Activated naive CD4-positive, alpha-beta T cell treated with anti-CD3 and anti-CD28 coated beads, Interleukin-2, amount 50 U/mL, for 72 hours (primary cell): ENCODE measurements around the gene PIM2. TPM values are rescaled to one million over a fixed set of nuclear protein-coding genes. Genes with fewer than 3 reads are reported as not detected.

Experiments
- ATAC-seq, 2 donors: fragments of 150-1000 bp; cut with Tn5 transposase; 2 replicates each; pipeline ENCODE4 v1.10.0; 2021; ENCODE audit warnings: mild to moderate bottlenecking in 2 of 2, moderate library complexity in 2 of 2
- DNase-seq, 2 donors: peaks; one replicate each; pipeline ENCODE4 v3.0.0; 2021 to 2022; ENCODE audit warnings: low spot score in 2 of 2
- H3K27ac Mint-ChIP-seq, 2 donors: one replicate each; pipeline ENCODE4 v1.8.0; 2022; ENCODE audit warnings: mild to moderate bottlenecking in 2 of 2, mixed read lengths in 2 of 2
- H3K36me3 Mint-ChIP-seq, 2 donors: one replicate each; pipeline ENCODE4 v1.8.0; 2022; ENCODE audit warnings: mixed read lengths in 2 of 2
- H3K9me3 Mint-ChIP-seq, 2 donors: one replicate each; pipeline ENCODE4 v1.8.0; 2022; ENCODE audit warnings: mixed read lengths in 2 of 2
- total RNA-seq, 2 donors: library from RNA; stranded (reverse); gene quantifications; one replicate each; pipeline ENCODE4 v1.2.3, GENCODE V29; 2022

The PIM2 gene
- total RNA-seq, 2 donors from 2014 or later, result 264 to 357 TPM

DNA sequence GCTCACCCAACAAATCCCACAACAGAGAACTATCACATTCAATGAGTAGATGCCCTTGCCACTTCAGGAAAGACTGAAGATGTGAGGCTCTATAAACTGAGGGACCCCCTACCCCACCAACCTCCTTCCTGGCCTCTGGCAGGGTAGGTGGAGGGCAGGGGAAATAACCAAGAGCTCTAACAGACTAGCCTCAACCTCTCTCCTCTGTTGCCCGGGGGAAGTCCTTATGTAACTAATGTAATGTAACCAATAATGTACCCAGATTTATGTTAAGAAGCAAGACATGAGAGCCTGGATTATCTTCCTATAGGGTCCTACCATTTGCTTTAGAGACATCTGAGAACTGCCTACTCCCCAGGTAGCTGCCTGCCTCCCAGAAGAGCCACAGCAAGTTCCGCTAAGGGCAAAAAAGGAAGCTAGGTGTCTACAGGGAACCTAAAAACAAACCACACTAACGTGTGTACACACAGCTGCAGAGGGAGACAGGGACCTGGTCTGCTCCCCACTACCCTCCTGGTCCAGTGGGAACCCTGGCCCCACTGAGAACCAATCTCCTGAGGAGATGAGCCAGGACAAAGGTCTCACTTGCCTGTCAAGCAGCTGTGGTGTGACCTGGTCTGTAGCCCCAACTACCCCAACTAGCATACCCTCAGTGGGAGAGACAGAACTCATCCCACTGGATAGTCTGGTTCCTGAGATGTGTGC, 20.9 kb upstream of the PIM2 start:
- Mint-ChIP-seq H3K36me3 (peaks cover 19 to 50% of the 10 kb centered on the region in 2 donors), H3K27ac (peak overlapping the region; percentile 94 to 97), H3K9me3 (no peaks in the 10 kb centered on the region)
- ATAC-seq (no peak), DNase-seq (no peak)

DNA sequence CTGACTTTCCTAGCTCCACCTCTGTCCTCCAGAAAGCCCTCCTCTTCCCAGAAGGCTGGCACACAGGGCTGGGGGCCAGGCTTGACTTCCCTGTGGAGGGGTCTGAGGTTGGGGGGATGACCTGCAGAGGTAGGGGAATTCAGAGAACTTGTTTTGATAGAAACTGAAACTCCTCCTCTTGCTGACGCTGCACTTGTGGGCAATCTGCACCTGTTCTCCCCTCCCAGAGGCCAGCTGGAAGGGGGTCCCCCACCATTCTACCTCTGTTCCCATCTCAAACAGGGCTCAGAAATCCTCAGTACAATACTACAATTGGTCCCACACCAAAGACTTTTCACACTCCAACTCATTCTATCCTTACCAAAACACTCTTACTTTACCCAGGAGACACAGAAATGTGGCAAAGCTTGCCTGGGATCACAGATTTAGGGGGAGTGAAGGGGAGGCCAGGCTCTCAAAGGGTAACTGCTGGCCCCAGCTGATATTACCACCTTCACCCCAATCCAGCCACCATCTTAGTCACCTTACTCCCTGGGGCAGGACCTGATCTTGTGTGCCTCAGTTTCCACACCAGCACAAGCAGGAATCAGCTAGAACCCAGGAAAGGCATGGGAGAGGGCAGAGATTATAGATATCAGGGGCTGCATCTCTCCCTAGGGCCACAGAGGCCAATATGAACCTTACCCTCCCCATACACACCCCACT, 20.0 kb upstream of the PIM2 start:
- Mint-ChIP-seq H3K9me3 (no peaks in the 10 kb centered on the region), H3K36me3 (peaks cover 27 to 51% of the 10 kb centered on the region in 2 donors), H3K27ac (peak overlapping the region; percentile 94 to 97)
- DNase-seq (peak; percentile 67 to 82), ATAC-seq (peak; percentile 51 to 65)

DNA sequence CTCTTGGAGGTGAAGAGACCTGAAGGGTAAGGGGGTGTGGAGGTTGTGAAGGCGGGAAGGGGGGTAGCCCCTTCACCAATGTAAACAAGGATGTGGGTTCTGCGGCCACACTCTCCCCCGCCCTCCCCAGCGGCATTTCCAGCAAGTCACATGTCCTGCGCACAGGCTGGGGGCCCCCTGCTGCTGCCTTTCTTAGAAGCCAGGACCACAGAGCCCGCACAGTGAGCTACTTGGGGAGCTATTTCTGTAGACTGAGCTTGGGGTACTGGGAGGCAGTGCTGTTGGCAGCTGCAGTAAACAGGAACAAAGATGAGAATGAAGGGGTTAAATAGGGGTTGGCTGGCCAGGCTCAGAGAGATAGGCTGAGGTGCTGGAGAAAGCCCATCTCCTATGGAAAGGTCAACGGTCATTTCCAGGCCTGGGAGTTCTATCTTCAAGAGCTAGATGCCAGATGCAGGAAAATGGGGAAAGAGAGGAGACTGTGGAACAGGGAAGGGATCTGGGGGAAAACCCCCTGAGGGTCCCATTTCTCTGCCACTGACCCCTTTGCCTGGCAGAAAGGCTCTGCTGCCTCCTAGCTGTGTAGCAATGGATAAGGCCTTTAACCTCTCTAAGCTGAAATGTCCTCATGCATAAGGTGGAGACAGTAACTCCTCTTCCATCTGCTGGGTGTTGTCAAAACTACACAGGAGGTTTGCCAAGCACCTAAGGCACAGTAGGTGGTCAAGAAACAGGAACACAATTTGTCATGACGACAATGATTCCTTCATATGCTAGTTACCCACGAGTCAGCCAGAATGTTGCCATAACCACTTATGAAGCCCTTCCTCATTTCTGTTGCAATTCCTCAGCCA, 18.5 kb upstream of the PIM2 start:
- peak; percentile 80 to 92 for DNase-seq
- peak; percentile 63 to 74 for ATAC-seq
- Mint-ChIP-seq H3K9me3 (no peaks in the 10 kb centered on the region), H3K27ac (peak overlapping the region; percentile 94 to 97), H3K36me3 (peaks cover 28 to 52% of the 10 kb centered on the region in 2 donors)

DNA sequence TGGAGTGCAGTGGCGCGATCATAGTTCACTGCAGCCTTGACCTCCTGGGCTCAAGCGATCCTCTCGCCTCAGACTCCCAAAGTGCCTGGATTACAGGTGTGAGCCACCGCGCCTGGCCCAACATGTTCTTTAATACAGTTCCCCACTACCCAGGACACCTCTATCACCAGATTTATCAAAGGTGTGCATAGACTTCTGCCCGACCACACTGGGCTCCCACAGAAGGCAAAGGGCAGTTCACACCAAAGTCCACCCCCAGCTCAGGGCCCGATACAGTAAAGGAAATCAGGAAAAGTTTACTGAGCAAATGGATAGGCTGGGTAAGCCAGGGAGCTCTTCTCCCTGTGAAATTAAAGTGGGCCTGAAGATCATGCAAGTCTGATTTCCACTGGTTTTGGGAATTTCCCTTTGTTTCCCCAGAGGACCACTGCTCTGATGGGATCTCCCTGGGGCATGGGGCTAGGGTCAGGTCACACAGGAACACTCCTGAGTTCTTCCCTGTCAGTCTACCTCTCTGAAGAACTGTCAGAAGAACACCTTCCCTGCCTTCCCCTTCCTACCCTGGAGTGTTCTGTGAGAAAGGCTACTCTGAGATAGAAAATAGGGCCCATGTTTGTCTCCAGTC, 17.7 kb upstream of the PIM2 start:
- Mint-ChIP-seq H3K27ac (peak overlapping the region; percentile 94 to 97), H3K36me3 (peaks cover 22 to 44% of the 10 kb centered on the region in 2 donors), H3K9me3 (no peaks in the 10 kb centered on the region)
- no peak for DNase-seq
- ATAC-seq, result peak in 1 of 2 donors; percentile 3

DNA sequence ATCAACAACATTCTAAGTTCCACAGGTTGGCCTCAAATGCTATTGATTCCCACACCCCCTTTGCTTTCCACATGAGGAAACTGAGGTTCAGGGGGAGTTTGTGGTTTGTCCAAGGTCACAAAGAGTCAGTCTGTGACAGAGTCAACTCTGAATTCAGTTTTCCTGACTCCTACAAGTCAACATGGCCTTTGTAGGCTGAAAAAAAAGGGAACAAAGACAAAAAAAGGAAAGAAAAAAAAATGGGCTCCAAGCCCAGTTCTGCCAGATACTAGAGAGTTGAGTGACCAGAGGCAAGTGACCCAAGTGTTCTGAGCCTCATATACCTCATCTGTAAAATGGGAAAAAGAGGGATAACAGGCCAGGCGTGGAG, 16.5 kb upstream of the PIM2 start:
- Mint-ChIP-seq H3K36me3 (peaks cover 20 to 39% of the 10 kb centered on the region in 2 donors), H3K27ac (peak overlapping the region; percentile 97), H3K9me3 (no peaks in the 10 kb centered on the region)
- DNase-seq (no peak), ATAC-seq (no peak)

DNA sequence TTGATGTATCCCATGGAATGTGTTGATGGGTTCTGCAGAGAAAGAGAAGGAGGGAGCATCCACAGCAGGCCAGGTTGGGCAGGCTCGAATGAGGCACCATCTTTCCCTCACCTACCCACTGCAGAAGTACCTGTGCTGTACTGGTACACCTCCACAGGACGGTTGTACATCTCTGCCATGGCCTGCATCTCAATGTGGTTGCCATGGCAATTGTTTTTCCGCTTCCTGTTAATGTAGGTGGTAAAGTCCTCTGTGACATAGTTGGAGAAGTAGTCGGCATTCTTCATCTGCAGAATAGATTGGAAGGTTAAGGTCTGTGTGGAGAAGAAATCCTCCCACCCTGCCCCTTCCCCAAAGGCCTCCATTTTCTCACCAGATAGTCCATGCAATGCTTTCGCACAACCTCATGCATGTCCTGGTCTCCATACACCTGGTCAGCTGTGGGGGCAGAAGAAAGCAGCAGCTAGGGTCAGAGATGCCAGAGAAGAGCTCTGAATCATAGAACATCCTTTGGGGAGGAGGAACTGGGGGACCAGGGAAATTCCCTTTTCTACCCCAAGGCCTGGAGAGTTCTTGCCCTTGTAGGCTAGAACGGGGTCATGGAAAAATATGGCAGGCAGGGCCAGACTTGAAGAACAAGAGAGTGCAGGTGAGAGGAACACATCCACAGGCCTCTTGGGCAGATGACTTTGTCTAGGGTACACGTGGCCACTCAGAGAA, 15.9 kb upstream of the PIM2 start:
- H3K9me3 Mint-ChIP-seq, result no peaks in the 10 kb centered on the region

DNA sequence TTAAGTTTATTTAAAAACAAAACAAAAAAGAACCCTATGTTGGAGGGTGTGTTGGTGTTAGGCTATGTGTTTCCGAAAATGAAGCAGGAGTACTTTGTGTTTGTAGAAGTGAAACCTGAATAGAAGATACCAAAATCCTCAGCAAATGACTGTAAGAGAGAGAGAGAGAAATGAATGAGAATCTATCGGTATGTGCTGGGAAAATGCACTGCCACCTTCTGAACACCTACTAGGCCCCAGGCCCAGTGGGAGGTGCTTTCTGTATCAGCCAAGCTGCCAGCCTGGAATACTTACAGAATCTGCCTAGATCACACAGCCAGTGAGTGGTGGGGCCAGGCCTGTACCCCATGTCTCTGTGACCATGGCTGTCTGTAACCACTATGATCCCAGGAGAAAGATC, 14.9 kb upstream of the PIM2 start:
- DNase-seq, result no peak
- peak in 1 of 2 donors; percentile 26 for ATAC-seq
- Mint-ChIP-seq H3K27ac (peak overlapping the region; percentile 97), H3K9me3 (no peaks in the 10 kb centered on the region), H3K36me3 (peaks cover 20 to 38% of the 10 kb centered on the region in 2 donors)

More for the DNA sequence above, 15.9 kb upstream of the PIM2 start:
- Mint-ChIP-seq H3K27ac (peak overlapping the region; percentile 97), H3K36me3 (peaks cover 20 to 38% of the 10 kb centered on the region in 2 donors)
- ATAC-seq (peak; percentile 1 to 30), DNase-seq (peak in 1 of 2 donors; percentile 60)

DNA sequence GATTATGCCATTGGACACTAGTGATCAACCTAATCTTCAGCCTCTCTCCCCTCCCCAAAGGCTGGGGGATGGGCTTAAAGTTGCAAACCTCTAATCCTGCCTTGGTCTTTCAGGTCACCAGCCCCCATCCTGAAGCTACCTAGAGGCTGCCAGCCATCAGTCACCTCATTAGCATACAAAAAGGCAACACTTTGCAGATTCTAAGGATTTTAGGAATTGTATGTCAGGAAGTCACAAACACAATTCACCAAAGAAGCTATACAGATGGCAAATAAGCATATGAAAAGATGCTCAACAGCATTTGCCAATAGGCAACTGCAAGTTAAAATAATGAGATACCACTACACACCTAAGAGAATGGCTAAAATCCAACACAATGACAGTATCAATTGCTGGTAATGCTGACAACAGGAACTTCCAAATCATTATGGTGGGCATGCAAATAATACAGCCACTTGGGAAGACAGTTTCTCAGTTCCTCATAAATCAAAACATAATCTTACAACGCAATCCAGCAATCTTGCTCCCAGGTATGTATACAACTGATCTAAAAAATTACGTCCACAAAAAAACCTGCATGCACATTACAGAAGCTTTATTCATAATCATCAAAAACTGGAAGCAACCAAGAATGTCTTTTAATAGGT, 9.0 kb upstream of the PIM2 start:
- ATAC-seq (no peak), DNase-seq (no peak)
- Mint-ChIP-seq H3K36me3 (peaks cover 2 to 19% of the 10 kb centered on the region in 2 donors), H3K9me3 (no peaks in the 10 kb centered on the region), H3K27ac (no peak overlapping the region)

DNA sequence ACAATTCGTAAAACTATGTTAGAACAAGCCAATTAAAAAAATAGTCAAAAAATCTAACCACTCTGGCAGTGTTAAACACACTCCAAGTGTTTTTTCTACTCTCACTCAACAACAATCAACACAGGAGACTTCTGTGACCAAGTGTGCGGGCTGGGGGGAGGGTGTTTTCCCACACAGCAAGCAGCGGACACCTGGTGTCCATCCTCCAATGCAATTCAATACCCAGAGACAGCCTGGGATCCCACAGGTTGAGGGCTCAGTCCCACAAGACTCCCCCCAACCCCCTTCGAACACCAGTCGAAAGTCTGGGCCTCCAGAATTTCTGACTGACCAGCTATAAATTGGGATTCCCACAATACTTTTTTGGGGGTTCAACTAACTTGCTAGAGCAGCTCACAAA, 8.3 kb upstream of the PIM2 start:
- no peaks in the 10 kb centered on the region for H3K9me3 Mint-ChIP-seq
- DNase-seq, result no peak
- peaks cover 0 to 16% of the 10 kb centered on the region in 2 donors for H3K36me3 Mint-ChIP-seq
- ATAC-seq, result no peak
- no peak overlapping the region for H3K27ac Mint-ChIP-seq

DNA sequence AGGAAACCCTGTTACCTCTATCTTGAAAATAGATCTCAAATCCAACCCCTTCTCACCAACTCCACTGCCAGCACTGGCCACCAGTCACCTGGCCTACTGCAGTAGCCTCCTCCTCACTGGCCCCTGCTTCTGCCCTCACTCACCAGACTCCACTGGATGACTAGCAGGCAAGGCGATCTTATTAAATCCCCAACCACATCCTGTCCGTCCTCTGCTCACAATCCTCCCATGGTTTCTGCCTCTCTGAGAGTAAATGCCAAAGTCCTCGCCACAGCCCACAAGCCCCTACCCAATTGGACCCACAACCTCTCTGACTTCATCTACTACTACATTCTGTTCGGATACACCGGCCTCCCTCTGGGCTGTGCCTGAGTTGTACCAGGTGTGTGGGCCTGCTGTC, 5.4 kb upstream of the PIM2 start:
- Mint-ChIP-seq H3K9me3 (no peaks in the 10 kb centered on the region), H3K36me3 (peaks cover 15 to 27% of the 10 kb centered on the region in 2 donors), H3K27ac (peak overlapping the region; percentile 69 to 79)
- ATAC-seq (peak in 1 of 2 donors; percentile 60), DNase-seq (no peak)

DNA sequence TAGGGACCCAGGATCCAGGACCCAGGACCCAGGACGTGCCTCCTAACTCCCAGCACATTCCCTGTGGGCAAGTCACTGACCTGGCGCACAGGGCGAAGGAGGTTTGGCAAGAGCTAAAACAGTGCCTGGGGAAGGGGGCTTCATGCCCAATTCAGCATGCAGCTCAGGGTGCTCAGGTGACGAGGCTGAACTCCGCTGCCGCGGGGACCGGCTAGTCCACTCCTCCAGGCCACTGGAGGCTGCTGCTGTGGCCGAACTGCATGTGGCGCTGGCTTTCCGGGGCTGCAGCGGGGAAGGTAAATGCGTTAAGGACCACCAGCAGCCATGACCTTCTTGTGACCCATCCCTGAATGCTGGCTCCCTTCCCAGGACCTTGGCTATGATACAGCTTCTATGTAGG, 4.9 kb upstream of the PIM2 start:
- Mint-ChIP-seq H3K36me3 (peaks cover 16 to 29% of the 10 kb centered on the region in 2 donors), H3K27ac (peak overlapping the region; percentile 69 to 79)
- no peak for DNase-seq

DNA sequence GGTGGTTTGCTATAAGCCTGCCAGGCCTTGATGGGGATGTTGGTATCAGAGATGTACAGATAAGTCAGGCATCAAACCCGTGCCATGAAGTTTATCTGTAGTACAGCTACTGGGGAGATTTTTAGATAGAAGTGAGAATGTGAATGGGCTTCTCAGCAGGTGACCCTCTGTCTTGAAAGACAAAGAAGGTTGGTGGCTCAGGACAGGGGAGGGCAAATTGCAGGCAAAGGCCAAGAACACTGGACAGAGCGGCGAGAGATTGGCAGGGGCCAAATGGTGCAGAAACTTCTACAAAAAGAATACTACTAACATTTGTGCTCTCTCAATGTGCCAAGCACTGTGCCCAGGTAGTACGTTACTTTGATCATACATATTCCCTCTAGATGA, 1.9 kb upstream of the PIM2 start:
- peak overlapping the region; percentile 99 for H3K27ac Mint-ChIP-seq
- DNase-seq, result no peak
- peaks cover 35 to 42% of the 10 kb centered on the region in 2 donors for H3K36me3 Mint-ChIP-seq
- no peak for ATAC-seq
- no peaks in the 10 kb centered on the region for H3K9me3 Mint-ChIP-seq

More for the DNA sequence above, 4.9 kb upstream of the PIM2 start:
- H3K9me3 Mint-ChIP-seq, result no peaks in the 10 kb centered on the region
- no peak for ATAC-seq

DNA sequence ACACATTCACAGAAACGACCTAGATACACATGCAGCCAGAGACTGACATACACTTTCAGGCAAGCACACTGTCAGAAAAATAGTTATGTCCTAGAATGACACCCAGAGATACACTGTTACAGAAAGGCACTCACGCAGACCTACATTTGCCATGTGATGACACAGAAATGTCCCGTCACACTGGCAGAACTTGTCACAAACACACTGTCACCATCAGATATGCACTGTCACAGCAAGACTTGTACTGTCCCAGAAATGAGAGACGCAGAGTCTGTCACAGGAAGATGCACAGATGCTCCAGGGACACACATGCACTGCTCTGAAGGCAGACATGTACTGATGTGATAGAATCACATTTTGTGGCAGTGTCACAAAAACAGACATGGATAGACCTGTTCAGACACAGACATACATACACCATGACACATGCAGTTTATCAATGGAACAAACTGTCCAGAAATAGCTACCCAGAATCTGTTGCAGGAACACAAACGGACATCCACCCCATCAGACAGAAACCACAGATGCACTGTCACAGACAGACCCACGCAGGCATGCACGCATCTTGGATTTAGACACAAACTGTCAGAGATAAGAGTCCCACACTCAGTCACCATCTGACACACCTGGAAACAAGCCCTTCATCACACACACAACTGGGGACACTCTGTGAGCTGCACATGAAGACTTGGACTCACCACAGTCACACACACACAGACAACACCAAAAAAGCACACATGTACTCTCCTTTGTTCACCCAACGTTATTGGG, 1.3 kb upstream of the PIM2 start:
- peak overlapping the region; percentile 99 for H3K27ac Mint-ChIP-seq
- ATAC-seq, result peak; percentile 27 to 39
- H3K36me3 Mint-ChIP-seq, result peaks cover 40 to 47% of the 10 kb centered on the region in 2 donors
- no peaks in the 10 kb centered on the region for H3K9me3 Mint-ChIP-seq
- no peak for DNase-seq

DNA sequence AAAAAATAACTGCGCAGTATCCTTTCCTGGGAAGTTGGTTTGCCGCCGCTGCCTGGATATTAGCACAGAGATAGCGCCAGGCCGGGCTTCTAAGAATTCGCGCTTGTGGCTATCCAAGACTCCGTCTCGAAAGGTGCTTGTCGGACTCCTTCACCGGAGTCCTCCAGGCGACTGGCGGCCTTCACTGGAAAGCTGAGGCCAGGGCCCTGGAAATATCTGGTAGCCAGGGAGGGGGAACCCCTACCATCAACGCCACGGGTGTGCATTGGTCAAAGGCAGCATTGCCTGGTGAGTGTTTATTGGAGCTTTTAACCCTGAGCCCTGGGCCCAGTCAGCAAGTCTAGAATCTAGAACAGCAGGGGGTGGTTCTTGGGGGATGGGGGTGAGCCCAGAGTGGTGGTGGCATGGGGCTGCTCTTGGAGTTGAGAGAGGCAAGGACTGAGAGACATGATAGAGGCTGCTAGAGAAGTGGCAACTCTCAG, 577 bp upstream of the PIM2 start:
- H3K36me3 Mint-ChIP-seq, result peaks cover 48 to 54% of the 10 kb centered on the region in 2 donors
- ATAC-seq, result peak; percentile 39 to 40
- DNase-seq, result peak in 1 of 2 donors; percentile 71
- H3K27ac Mint-ChIP-seq, result peak overlapping the region; percentile 99
- no peaks in the 10 kb centered on the region for H3K9me3 Mint-ChIP-seq

DNA sequence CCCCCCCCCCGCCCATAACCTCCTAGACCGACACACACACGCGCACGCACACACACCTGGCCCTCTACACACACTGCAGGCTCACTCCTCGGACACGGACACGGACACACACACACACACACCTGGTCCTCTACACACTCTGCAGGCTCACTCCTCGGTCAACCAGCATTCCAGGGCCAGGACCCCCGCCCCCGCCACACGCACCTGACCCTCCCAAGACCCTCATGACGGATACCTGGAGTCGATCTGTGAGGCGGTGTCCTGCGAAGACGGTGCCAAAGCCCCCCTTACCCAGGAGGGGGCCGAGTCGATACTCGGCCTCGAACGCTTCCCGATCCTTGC, 552 bp downstream of the PIM2 start:
- Mint-ChIP-seq H3K36me3 (peaks cover 56 to 60% of the 10 kb centered on the region in 2 donors), H3K9me3 (no peaks in the 10 kb centered on the region), H3K27ac (peak overlapping the region; percentile 99)
- no peak for ATAC-seq
- no peak for DNase-seq
